GM21515 (cell line): ENCODE data around the gene CPAMD8.

Source experiments
- ATAC-seq: cut with Tn5 transposase; IDR thresholded peaks from one replicate; pipeline ENCODE4 v1.9.1; 2021; ENCODE audit not compliant: unreplicated experiment

Gene CPAMD8

DNA sequence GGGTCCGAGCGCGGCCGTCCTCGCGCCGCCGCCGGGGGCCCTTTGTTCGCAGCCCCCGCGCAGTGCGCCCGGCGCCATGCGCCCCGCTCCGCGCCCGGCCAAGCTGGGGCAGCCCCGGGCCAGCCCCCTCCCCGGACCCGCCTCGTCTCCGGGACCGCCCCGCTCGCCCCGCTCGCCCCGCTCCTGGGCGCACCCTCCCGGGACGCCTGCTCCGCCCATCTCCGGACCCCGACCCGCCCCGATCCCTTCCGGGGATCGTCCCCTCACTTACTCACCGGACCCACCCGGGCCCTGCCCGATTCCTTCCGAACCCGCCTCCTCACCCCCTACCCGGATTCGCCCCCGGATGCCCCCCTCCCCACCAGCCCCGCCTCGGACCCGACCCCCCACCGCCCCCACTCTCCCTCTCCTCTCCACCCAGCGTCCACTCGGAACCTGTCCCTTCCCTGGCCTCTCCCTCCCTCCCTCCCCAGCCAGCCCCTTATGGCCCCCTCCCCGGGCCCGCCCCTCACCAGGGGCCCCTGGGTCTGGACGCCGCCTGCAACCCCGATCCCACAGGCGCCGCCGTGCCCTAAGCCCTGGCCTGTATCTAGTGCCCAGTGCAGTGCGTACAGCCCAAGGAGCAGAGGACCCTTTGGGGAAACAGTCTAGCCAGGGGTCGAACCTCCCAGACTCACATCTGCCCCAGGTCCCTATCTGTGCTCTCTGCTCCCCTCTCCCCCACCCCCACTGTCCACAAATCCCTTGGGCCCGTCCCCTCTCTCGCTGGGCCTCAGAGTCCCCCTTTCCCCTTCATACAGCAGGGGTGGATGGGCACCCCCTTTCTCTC is at the start of gene CPAMD8:
TSS of gene CPAMD8 (minus strand) at position 105 of the 829 bp plus-strand sequence. CDS start 168 bp downstream, outside the sequence.
- no peak for ATAC-seq

- ATAC-seq, result no peak
Measured at GRCh38 chr19:17075864-17076542, 49.4 kb upstream of the CPAMD8 start.

GRCh38 chr19:17075035-17075863 is 48.6 kb upstream of the CPAMD8 start, which contains the start of the genes HAUS8 and MYO9B:
TSS of gene HAUS8 (minus strand) at chr19:17075452. CDS start at chr19:17075422, 30 bp downstream.
TSS of gene MYO9B (plus strand) at chr19:17075777. CDS start at chr19:17101718, 25,941 bp downstream.
- ATAC-seq, result peak; percentile 74

- ATAC-seq, result no peak
Measured at GRCh38 chr19:17074634-17075034, 48.0 kb upstream of the CPAMD8 start.

DNA sequence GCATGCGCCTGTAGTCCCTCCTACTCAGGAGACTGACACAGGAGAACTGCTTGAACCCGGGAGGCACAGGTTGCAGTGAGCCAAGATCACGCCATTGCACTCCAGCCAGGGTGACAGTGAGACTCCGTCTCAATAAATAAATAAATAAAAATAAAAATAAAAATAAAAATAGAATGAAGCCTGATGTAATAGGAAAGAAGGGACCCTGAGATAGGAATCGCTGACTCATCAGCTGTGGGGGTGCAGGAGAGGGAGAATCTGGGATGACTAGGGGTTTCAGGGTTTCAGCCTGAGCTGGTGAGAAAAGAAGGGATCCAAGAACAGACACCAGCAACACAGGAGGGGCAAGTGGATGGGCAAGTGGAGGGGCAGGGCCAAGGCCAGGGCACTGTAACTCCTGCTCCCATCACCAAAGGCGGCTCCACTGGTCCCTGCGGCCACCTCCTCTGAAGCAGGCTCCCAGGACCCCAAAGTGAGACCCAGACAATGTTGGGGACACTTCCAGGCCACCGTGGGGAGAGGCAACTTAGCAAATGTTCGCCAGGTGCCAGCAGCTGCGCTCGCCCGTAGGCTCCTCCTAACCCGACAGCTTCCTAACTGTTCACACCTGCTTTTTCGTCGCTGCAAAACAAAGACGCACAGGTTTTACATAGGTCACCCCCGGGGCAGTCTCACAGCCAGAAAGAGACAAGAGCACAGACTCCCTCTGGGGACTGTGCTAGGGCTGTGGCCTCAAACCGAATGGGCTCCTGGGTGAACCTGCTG is 47.4 kb upstream of the CPAMD8 start:
- no peak for ATAC-seq

- no peak for ATAC-seq
Measured at GRCh38 chr19:17070912-17071311, 44.3 kb upstream of the CPAMD8 start.

DNA sequence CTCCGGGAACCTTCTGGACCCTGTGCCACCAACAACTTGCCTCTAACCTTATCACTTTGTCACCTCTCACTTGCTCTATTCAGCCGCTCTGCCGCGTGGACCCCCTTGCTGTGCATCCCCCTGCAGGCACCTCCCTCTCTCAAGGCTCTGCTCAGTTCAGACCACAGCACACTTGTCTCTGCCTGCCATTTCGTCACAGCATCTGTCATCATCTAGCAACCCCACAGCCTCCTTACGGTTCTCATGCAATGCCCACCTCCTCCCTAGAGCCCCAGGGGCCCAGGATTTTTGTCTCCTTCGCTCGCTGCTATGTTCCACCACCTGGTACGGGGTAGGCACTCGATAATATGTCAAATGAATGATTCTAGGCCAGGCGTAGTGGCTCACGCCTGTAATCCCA is 43.8 kb upstream of the CPAMD8 start:
- no peak for ATAC-seq

- ATAC-seq, result no peak
Measured at GRCh38 chr19:17069193-17069592, 42.6 kb upstream of the CPAMD8 start.

DNA sequence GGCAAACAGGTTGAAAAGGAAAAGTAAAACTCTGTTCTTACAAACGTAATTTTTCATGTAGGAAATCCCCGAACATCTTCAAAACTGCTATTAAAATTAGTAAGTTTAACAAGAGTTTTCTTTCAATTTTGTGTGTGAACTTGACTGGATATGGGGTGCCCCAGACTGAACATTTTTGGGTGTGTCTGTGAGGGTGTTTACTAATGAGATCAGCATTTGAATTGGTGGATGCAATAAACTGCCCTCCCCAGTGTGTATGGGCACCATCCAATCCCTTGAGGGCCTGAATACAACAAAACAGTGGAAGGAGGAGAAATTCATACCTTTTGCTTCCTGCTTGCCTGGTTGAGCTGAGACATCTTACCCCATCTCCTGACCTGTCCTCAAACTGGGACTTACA is 36.8 kb upstream of the CPAMD8 start:
- no peak for ATAC-seq

DNA sequence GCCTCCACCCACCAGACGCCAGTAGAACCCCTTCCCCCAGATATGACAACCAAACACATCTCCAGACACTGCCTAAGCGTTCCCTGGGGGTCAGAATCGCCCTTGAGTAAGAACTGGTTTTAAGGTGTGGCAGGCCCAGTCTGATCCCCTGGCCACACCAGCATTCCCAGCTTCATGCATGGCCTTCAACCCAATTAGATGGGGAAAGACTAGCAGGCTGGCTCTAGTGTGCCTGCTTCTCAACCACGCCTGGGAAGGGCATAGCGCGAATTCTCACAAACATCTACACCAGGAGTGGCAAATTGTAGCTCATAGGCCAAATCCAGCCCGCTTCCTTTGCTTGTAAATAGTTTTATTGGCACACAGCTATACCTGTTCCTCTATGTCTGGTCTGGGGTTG is 35.1 kb upstream of the CPAMD8 start:
- no peak for ATAC-seq

GRCh38 chr19:17061205-17061604 is 34.6 kb upstream of the CPAMD8 start:
- no peak for ATAC-seq

DNA sequence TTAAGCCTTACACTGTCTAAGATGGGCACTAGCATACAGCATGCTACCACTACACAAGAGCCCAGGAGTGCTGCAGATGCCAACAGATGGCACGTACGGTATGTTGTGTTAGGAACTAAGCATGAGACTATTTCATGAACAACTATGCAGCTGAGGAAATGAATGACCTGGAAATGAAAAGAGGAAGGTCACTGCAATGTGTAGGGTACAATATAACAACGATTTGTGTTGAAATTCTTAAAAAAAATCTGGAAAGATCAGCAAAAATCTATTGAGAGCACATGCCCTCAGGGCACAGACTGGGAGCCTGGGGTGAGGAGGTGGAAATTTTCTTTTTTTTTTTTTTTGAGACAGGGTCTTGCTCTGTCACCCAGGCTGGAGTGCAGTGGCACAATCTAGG is 34.2 kb upstream of the CPAMD8 start:
- no peak for ATAC-seq

GRCh38 chr19:17058236-17058635 is 31.6 kb upstream of the CPAMD8 start:
- no peak for ATAC-seq

DNA sequence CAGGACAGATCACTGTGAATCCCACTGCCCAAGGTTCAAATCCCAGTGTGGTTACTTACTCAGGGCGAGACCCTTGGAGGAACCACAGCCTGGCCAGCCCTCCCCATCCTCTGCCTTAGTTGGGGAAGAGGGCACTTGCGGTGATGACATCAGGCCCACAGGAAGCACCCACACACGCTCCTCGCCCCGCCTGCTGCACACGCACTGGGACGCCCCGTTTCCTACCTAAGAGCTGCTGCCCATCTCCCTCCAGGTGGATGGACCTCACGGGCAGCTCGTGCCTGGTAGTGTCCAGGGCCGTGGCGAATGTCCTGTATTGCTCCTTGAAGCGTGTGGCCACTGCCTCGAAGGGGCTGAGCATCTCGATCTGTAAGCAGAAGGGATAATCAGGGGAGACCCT is 29.0 kb upstream of the CPAMD8 start:
- no peak for ATAC-seq

DNA sequence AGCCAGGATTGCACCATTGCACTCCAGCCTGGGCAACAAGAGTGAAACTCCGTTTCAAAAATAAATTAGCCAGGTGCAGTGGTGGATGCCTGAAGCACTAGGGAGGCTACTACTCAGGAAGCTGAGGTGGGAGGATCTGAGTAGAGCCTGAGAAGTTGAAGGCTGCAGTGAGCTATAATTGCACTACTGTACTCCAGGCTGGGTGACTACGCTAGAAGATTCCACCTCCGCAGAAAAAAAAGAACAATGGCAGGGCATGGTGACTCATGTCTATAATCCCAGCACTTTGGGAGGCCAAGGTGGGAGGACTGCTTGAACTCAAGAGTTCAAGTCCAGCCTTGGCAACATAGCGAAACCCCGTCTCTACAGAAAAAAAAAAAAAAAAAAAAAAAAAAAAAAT is 28.1 kb upstream of the CPAMD8 start:
- ATAC-seq, result no peak

GRCh38 chr19:17052439-17052838 is 25.8 kb upstream of the CPAMD8 start:
- ATAC-seq, result no peak

DNA sequence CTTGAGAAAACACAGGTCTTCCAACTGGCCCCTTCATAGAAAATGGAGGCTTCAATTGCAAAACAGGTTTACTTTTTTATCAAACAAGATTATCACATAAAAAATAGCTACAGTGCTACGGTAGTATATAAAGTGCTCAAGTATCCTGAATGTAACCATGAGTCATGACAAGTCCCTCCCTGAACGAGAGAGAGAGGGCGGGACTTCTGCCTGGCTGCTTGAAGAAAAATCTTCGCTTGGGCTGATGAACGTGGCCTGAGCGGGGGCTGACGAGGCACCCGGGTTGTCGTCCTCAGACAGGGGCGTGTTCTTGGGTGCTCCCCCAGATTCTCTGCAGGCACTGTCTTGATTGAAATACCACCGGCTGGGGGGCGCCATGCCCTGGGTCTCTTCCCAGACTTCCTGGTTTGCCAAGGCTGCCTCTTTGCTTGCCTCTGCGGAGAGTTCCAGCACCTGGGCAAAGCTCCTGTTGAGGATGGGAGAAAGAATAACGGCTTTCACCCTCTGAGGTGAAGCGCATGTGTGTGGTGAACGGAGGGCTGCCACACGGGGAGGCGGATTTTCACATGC is 23.2 kb upstream of the CPAMD8 start:
- ATAC-seq, result no peak

- ATAC-seq, result no peak
Measured at GRCh38 chr19:17048885-17049453, 22.4 kb upstream of the CPAMD8 start.

- ATAC-seq, result no peak
Measured at GRCh38 chr19:17045907-17046502, 19.4 kb upstream of the CPAMD8 start.
